ENCODE data around the gene PLSCR3.
"Not testable (repeated sequence)": the region's sequence is repeated elsewhere in the genome, so short reads cannot be mapped to it uniquely, and the experiment has no call there.

Gene PLSCR3

GRCh38 chr17:7379134-7379533 is 15.2 kb downstream of the PLSCR3 start:
- DNase-seq: no peak

GRCh38 chr17:7374353-7374752 is 20.0 kb downstream of the PLSCR3 start:
- DNase-seq: no peak

GRCh38 chr17:7370853-7371252 is 23.5 kb downstream of the PLSCR3 start:
- no peak for DNase-seq

GRCh38 chr17:7369825-7370224 is 24.5 kb downstream of the PLSCR3 start:
- DNase-seq: no peak

- not testable (repeated sequence) for DNase-seq
These were observed 25.7 kb downstream of the PLSCR3 start for GRCh38 chr17:7368599-7368994.

GRCh38 chr17:7367918-7368598 is 26.3 kb downstream of the PLSCR3 start:
- DNase-seq: no peak

- no peak for DNase-seq
These were observed 27.2 kb downstream of the PLSCR3 start for GRCh38 chr17:7367083-7367482.

- not testable (repeated sequence) for DNase-seq
These were observed 28.4 kb downstream of the PLSCR3 start for GRCh38 chr17:7365963-7366362.

- DNase-seq: peak in 1 of 3 donors; percentile 25
These were observed 31.0 kb downstream of the PLSCR3 start for GRCh38 chr17:7363311-7363710.

- DNase-seq: no peak
These were observed 32.4 kb downstream of the PLSCR3 start for GRCh38 chr17:7361906-7362305.

- DNase-seq: no peak
These were observed 36.9 kb downstream of the PLSCR3 start for GRCh38 chr17:7357381-7357780.

GRCh38 chr17:7356756-7357155 is 37.6 kb downstream of the PLSCR3 start:
- DNase-seq: no peak

- DNase-seq: peak; percentile 77 to 92 (median 87)
These were observed 38.2 kb downstream of the PLSCR3 start for GRCh38 chr17:7356072-7356549.

- no peak for DNase-seq
These were observed 38.8 kb downstream of the PLSCR3 start for GRCh38 chr17:7355573-7355972.

GRCh38 chr17:7355053-7355452 is 39.3 kb downstream of the PLSCR3 start, which contains the start of gene TMEM95:
Gene TMEM95, plus strand, starts transcription at chr17:7355156. Its CDS starts 49 bp downstream, at chr17:7355205.
- DNase-seq: no peak

GRCh38 chr17:7354262-7354843 is 40.0 kb downstream of the PLSCR3 start:
- peak in 2 of 3 donors; percentile 17 to 20 for DNase-seq

- DNase-seq: no peak
These were observed 41.3 kb downstream of the PLSCR3 start for GRCh38 chr17:7352910-7353635.

- DNase-seq: no peak
These were observed 41.8 kb downstream of the PLSCR3 start for GRCh38 chr17:7352503-7352889.

GRCh38 chr17:7351665-7352502 is 42.4 kb downstream of the PLSCR3 start, which contains the start of gene KCTD11:
Gene KCTD11, plus strand, starts transcription at chr17:7352162.
- peak; percentile 88 to 97 (median 95) for DNase-seq

GRCh38 chr17:7348478-7349242 is 45.7 kb downstream of the PLSCR3 start:
- no peak for DNase-seq

- no peak for DNase-seq
These were observed 46.5 kb downstream of the PLSCR3 start for GRCh38 chr17:7347630-7348477.

All from suppressor macrophage treated with lipopolysaccharide for 1 hour (primary cell).